ENCODE results near the gene EDC3.
A peak's percentile ranks its signal among the peaks of the same experiment; 100 is the strongest.

Gene EDC3

GRCh38 chr15:74625693-74626092 is 70.1 kb downstream of the EDC3 start:
- no peak for DNase-seq (ENCODE audit: low read depth in 2 of 2)

- no peak for DNase-seq (ENCODE audit: low read depth in 2 of 2)
Measured at GRCh38 chr15:74624020-74624602, 71.7 kb downstream of the EDC3 start.

GRCh38 chr15:74622758-74623157 is 73.1 kb downstream of the EDC3 start:
- DNase-seq (ENCODE audit: low read depth in 2 of 2): no peak

- DNase-seq (ENCODE audit: low read depth in 2 of 2): no peak
Measured at GRCh38 chr15:74621936-74622335, 73.9 kb downstream of the EDC3 start.

GRCh38 chr15:74621546-74621920 is 74.3 kb downstream of the EDC3 start:
- DNase-seq (ENCODE audit: low read depth in 2 of 2): no peak

GRCh38 chr15:74620636-74621545 is 74.9 kb downstream of the EDC3 start:
- DNase-seq (ENCODE audit: low read depth in 2 of 2): peak; percentile 59 to 63

- no peak for DNase-seq (ENCODE audit: low read depth in 2 of 2)
Measured at GRCh38 chr15:74619916-74620635, 75.7 kb downstream of the EDC3 start.

GRCh38 chr15:74618841-74619596 is 76.8 kb downstream of the EDC3 start:
- no peak for DNase-seq (ENCODE audit: low read depth in 2 of 2)

GRCh38 chr15:74616996-74617395 is 78.8 kb downstream of the EDC3 start:
- DNase-seq (ENCODE audit: low read depth in 2 of 2): no peak

- peak; percentile 39 to 42 for DNase-seq (ENCODE audit: low read depth in 2 of 2)
Measured at GRCh38 chr15:74616366-74616939, 79.4 kb downstream of the EDC3 start.

- DNase-seq (ENCODE audit: low read depth in 2 of 2): peak; percentile 95 to 98
Measured at GRCh38 chr15:74615508-74616365, 80.1 kb downstream of the EDC3 start, which contains the start of gene CLK3. Gene CLK3 (plus strand): TSS chr15:74615836. CDS start chr15:74619197, 3,361 bp downstream.

- peak; percentile 80 to 84 for DNase-seq (ENCODE audit: low read depth in 2 of 2)
Measured at GRCh38 chr15:74614744-74615507, 80.9 kb downstream of the EDC3 start.

- DNase-seq (ENCODE audit: low read depth in 2 of 2): no peak
Measured at GRCh38 chr15:74613953-74614743, 81.7 kb downstream of the EDC3 start.

GRCh38 chr15:74613089-74613952 is 82.5 kb downstream of the EDC3 start:
- no peak for DNase-seq (ENCODE audit: low read depth in 2 of 2)

GRCh38 chr15:74612677-74613076 is 83.1 kb downstream of the EDC3 start:
- DNase-seq (ENCODE audit: low read depth in 2 of 2): no peak

- DNase-seq (ENCODE audit: low read depth in 2 of 2): no peak
Measured at GRCh38 chr15:74611834-74612233, 84.0 kb downstream of the EDC3 start.

- DNase-seq (ENCODE audit: low read depth in 2 of 2): no peak
Measured at GRCh38 chr15:74611341-74611740, 84.5 kb downstream of the EDC3 start.

All from stimulated activated CD8-positive, alpha-beta memory T cell treated with anti-CD3 and anti-CD28 coated beads, Interleukin-2, amount 100 ng/mL, for 48 hours (primary cell).